Neuronal stem cell (in vitro differentiated cells): Measurements from ENCODE around the gene CCDC87.

Experiments used
- DNase-seq: peaks from one replicate; pipeline ENCODE4 v3.0.0-alpha.2; 2013; ENCODE audit warnings: low spot score
- H2AFZ ChIP-seq: one replicate; pipeline ENCODE4 v1.6.1; 2013; ENCODE audit warnings: mild to moderate bottlenecking, low read length, inconsistent platforms
- H2AK5ac ChIP-seq: 2 replicates; pipeline ENCODE4 v1.6.1; 2013; ENCODE audit warnings: low read depth, mild to moderate bottlenecking, inconsistent platforms, low read length, moderate library complexity, mixed read lengths
- H2BK120ac ChIP-seq: 2 replicates; pipeline ENCODE4 v1.6.1; 2013; ENCODE audit warnings: low read depth, mild to moderate bottlenecking, inconsistent platforms, low read length, moderate library complexity, mixed read lengths
- H2BK12ac ChIP-seq: one replicate; pipeline ENCODE4 v1.6.1; 2013; ENCODE audit warnings: low read length, inconsistent platforms
- H2BK15ac ChIP-seq: 2 replicates; pipeline ENCODE4 v1.6.1; 2013; ENCODE audit warnings: mild to moderate bottlenecking, low read length, inconsistent platforms, mixed read lengths
- H2BK5ac ChIP-seq: one replicate; pipeline ENCODE4 v1.6.1; 2013; ENCODE audit warnings: inconsistent platforms, mild to moderate bottlenecking, low read length, moderate library complexity
- H3K14ac ChIP-seq: one replicate; pipeline ENCODE4 v1.6.1; 2013; ENCODE audit warnings: low read length, inconsistent platforms
- H3K18ac ChIP-seq: 2 replicates; pipeline ENCODE4 v1.6.1; 2013; ENCODE audit warnings: low read length, inconsistent platforms
- H3K23ac ChIP-seq: 2 replicates; pipeline ENCODE4 v1.6.1; 2013; ENCODE audit warnings: low read depth, mild to moderate bottlenecking, mixed read lengths, low read length, inconsistent platforms; ENCODE audit not compliant: poor library complexity
- H3K27ac ChIP-seq: replicated peaks from 3 replicates; pipeline ENCODE4 v1.5.1; 2013; ENCODE audit warnings: low read length, inconsistent platforms
- H3K27me3 ChIP-seq, 3 experiments: 2 replicates each; pipeline ENCODE4 v1.6.1; 2013; ENCODE audit warnings: low read length in 3 of 3, mild to moderate bottlenecking in 2 of 3, inconsistent platforms in 1 of 3, low read depth in 1 of 3, mixed read lengths in 1 of 3, moderate library complexity in 1 of 3; ENCODE audit not compliant: control insufficient read depth in 3 of 3, insufficient read depth in 3 of 3
- H3K36me3 ChIP-seq, 2 donors: replicated peaks in 1 of 2; 2 replicates each; pipeline ENCODE4 v1.6.1; 2013; ENCODE audit warnings: low read length in 2 of 2; ENCODE audit not compliant: control insufficient read depth in 2 of 2, insufficient read depth in 2 of 2
- H3K4ac ChIP-seq: 2 replicates; pipeline ENCODE4 v1.6.1; 2013; ENCODE audit warnings: inconsistent platforms, mild to moderate bottlenecking, low read length, moderate library complexity
- H3K4me1 ChIP-seq, 2 donors: 1 replicate in 1 of 2; 2 replicates in 1 of 2; pipeline ENCODE4 v1.6.1; 2013; ENCODE audit warnings: low read length in 2 of 2, low read depth in 1 of 2; ENCODE audit not compliant: control insufficient read depth in 2 of 2, insufficient read depth in 1 of 2
- H3K4me2 ChIP-seq: one replicate; pipeline ENCODE4 v1.6.1; 2013; ENCODE audit warnings: mild to moderate bottlenecking, low read length, inconsistent platforms; ENCODE audit not compliant: insufficient read depth, poor library complexity, severe bottlenecking
- H3K4me3 ChIP-seq, 2 donors: 2 replicates each; pipeline ENCODE4 v1.5.1; 2013; ENCODE audit warnings: low read length in 2 of 2, mild to moderate bottlenecking in 2 of 2, inconsistent platforms in 1 of 2, moderate library complexity in 1 of 2
- H3K79me1 ChIP-seq: one replicate; pipeline ENCODE4 v1.6.1; 2013; ENCODE audit warnings: low read depth, mild to moderate bottlenecking, inconsistent platforms, low read length, moderate library complexity
- H3K9ac ChIP-seq: one replicate; pipeline ENCODE4 v1.6.1; 2013; ENCODE audit warnings: mild to moderate bottlenecking, low read depth, low read length, inconsistent platforms; ENCODE audit not compliant: poor library complexity
- H3K9me3 ChIP-seq, 2 donors: replicated peaks in 1 of 2; 2 replicates each; pipeline versions ENCODE3 to v1.6.1; 2013; ENCODE audit warnings: low read length in 2 of 2, mild to moderate bottlenecking in 2 of 2, inconsistent platforms in 1 of 2, low read depth in 1 of 2, mixed read lengths in 1 of 2, moderate library complexity in 1 of 2; ENCODE audit not compliant: control insufficient read depth in 2 of 2, insufficient read depth in 1 of 2
- H4K8ac ChIP-seq: one replicate; pipeline ENCODE4 v1.6.1; 2013; ENCODE audit warnings: low read depth, mild to moderate bottlenecking, inconsistent platforms, low read length, moderate library complexity
- H4K91ac ChIP-seq: one replicate; pipeline ENCODE4 v1.6.1; 2013; ENCODE audit warnings: low read length, low read depth, mild to moderate bottlenecking, inconsistent platforms; ENCODE audit not compliant: poor library complexity
- WGBS, 2 donors: extraction: QIAGEN DNeasy Blood & Tissue Kit; methylation state at CpG; one replicate each; pipeline ENCODE4 v1.1.7; 2013; ENCODE audit warnings: missing lambda C conversion rate in 2 of 2, mixed read lengths in 1 of 2; ENCODE audit not compliant: insufficient read length in 2 of 2, insufficient replicate concordance in 1 of 2; ENCODE audit errors: extremely low coverage in 2 of 2; 5-methylcytosine and 5-hydroxymethylcytosine counted together

Gene CCDC87

DNA sequence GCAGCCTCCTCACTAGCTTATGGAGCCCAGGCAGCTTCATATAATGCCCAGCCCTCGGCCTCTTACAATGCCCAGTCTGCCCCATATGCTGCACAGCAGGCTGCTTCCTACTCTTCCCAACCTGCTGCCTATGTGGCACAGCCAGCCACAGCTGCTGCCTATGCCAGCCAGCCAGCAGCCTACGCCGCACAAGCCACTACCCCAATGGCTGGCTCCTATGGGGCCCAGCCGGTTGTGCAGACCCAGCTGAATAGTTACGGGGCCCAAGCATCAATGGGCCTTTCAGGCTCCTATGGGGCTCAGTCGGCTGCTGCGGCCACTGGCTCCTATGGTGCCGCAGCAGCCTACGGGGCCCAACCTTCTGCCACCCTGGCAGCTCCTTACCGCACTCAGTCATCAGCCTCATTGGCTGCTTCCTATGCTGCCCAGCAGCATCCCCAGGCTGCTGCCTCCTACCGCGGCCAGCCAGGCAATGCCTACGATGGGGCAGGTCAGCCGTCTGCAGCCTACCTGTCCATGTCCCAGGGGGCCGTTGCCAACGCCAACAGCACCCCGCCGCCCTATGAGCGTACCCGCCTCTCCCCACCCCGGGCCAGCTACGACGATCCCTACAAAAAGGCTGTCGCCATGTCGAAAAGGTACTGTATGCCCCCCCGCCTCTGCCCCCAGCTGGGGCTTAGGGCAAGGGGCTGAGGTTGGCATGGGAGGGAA, 32.3 kb upstream of the CCDC87 start:
- no peak overlapping the region for H2BK120ac ChIP-seq
- WGBS, 2 donors: no CpG with 5 or more reads among the region's 26 CpGs
- H3K27me3 ChIP-seq: no peaks in the 10 kb centered on the region
- no peak overlapping the region for H3K4me2 ChIP-seq
- no peak overlapping the region for H3K23ac ChIP-seq
- no peak overlapping the region for H2BK12ac ChIP-seq
- no peak overlapping the region for H3K18ac ChIP-seq
- no peak overlapping the region for H2AFZ ChIP-seq
- no peak overlapping the region for H2AK5ac ChIP-seq
- H3K79me1 ChIP-seq: peaks cover 31% of the 10 kb centered on the region
- H3K14ac ChIP-seq: no peak overlapping the region
- H3K27ac ChIP-seq: no peak overlapping the region
- H3K9me3 ChIP-seq: no peaks in the 10 kb centered on the region
- DNase-seq: no peak
- peaks cover 71 to 99% of the 10 kb centered on the region in 2 donors for H3K36me3 ChIP-seq
- no peak overlapping the region for H3K4ac ChIP-seq
- H3K4me1 ChIP-seq: peaks cover 0 to 6% of the 10 kb centered on the region in 2 donors
- H4K8ac ChIP-seq: no peak overlapping the region
- H3K9ac ChIP-seq: no peak overlapping the region
- no peak overlapping the region for H2BK15ac ChIP-seq
- H2BK5ac ChIP-seq: no peak overlapping the region
- H3K4me3 ChIP-seq: no peak overlapping the region
- no peak overlapping the region for H4K91ac ChIP-seq

DNA sequence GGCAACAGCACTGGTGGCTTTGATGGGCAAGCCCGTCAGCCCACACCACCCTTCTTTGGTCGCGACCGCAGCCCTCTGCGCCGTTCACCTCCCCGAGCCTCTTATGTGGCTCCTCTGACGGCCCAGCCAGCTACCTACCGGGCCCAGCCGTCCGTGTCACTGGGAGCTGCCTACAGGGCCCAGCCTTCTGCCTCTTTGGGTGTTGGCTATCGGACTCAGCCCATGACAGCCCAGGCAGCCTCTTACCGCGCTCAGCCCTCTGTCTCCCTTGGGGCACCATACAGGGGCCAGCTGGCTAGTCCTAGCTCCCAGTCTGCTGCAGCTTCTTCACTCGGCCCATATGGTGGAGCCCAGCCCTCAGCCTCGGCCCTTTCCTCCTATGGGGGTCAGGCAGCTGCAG, 31.6 kb upstream of the CCDC87 start:
- no peaks in the 10 kb centered on the region for H3K9me3 ChIP-seq
- H3K14ac ChIP-seq: no peak overlapping the region
- H3K79me1 ChIP-seq: peaks cover 29% of the 10 kb centered on the region
- H3K18ac ChIP-seq: no peak overlapping the region
- H3K4me2 ChIP-seq: no peak overlapping the region
- no CpG with 5 or more reads among the region's 16 CpGs for WGBS, 2 donors
- H4K91ac ChIP-seq: no peak overlapping the region
- no peak overlapping the region for H2AFZ ChIP-seq
- no peak overlapping the region for H2BK15ac ChIP-seq
- H3K4me3 ChIP-seq: no peak overlapping the region
- H2AK5ac ChIP-seq: no peak overlapping the region
- no peak overlapping the region for H3K9ac ChIP-seq
- DNase-seq: no peak
- no peak overlapping the region for H4K8ac ChIP-seq
- H3K27me3 ChIP-seq: no peaks in the 10 kb centered on the region
- H3K36me3 ChIP-seq: peaks cover 64 to 97% of the 10 kb centered on the region in 2 donors
- H2BK120ac ChIP-seq: no peak overlapping the region
- no peak overlapping the region for H3K4ac ChIP-seq
- H3K27ac ChIP-seq: no peak overlapping the region
- H3K4me1 ChIP-seq: peaks cover 3 to 8% of the 10 kb centered on the region in 2 donors
- H2BK5ac ChIP-seq: no peak overlapping the region
- H3K23ac ChIP-seq: no peak overlapping the region
- no peak overlapping the region for H2BK12ac ChIP-seq

DNA sequence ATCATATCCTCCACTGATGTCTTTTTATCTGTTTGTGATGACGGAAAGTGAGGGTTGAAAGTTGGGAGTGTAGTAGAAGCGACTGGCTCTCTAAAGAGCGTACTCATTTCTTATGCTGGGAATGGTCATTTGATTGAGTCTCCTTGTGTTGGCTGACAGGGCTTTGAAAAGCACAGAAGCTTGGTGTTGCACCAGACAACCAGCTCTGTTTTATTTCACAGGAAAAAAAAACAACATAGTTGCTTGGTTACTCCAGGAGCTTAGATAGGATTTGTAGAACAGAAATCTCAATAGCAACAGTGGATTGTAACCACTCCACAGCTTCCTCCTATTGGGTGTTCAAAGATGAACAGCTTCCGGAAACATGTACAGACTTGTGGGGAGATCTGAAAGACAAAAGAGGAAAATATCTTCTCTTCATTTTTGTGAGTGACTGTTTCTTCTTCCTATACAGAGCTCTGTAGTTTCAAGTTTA, 26.3 kb upstream of the CCDC87 start:
- Histone ChIP-seq H2AFZ (no peak overlapping the region), H3K4me3 (peak overlapping the region in 1 of 2 donors; percentile 84), H2BK5ac (no peak overlapping the region), H3K4ac (no peak overlapping the region), H3K23ac (no peak overlapping the region), H3K4me1 (peaks cover 12 to 16% of the 10 kb centered on the region in 2 donors), H2BK12ac (no peak overlapping the region), H3K79me1 (peaks cover 8% of the 10 kb centered on the region), H2BK15ac (no peak overlapping the region), H3K9ac (no peak overlapping the region), H4K91ac (no peak overlapping the region), H3K14ac (no peak overlapping the region), H2BK120ac (no peak overlapping the region), H4K8ac (no peak overlapping the region), H2AK5ac (no peak overlapping the region), H3K9me3 (no peaks in the 10 kb centered on the region), H3K4me2 (no peak overlapping the region), H3K18ac (no peak overlapping the region), H3K27me3 (no peaks in the 10 kb centered on the region), H3K27ac (no peak overlapping the region), H3K36me3 (peaks cover 23 to 66% of the 10 kb centered on the region in 2 donors)
- no peak for DNase-seq
- WGBS, 2 donors: no CpG with 5 or more reads among the region's 4 CpGs

DNA sequence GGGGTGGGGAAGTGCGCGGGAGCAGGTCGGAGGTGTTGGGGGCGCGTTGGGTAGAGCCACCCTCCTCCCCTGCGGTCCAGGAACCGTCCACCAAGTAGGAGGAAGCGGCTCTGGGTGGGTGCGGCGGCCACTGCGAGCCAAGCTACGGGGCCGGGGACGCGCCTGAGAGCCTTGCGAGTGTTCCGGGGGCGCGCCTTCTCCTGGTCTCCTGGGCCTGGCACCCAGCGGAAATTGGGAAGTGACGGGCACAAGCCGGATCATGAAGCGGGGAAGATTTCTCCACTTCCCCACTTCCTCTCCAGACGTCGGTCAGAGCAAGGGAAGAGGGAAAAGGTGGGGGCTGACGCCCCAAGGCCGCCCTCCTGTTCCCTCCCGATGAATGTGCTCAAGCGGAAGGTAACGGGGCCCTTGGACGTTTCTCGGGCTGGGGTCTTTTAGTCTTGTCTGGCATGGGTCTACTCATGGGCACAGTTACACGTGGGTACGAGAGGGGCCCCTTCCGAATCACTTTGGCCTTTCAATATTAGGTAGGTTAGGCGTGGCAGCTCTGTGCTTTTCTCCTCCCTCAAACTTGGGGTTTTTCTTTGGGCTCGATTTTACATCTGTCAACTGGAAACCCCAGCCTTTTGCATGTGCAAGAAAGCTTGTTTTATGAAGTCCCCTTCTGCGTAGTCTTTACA, 24.4 kb upstream of the CCDC87 start:
- Histone ChIP-seq H3K9ac (peak overlapping the region; percentile 97), H3K23ac (peak overlapping the region; percentile 95), H3K27ac (no peak overlapping the region), H3K36me3 (peaks cover 8 to 48% of the 10 kb centered on the region in 2 donors), H3K9me3 (no peaks in the 10 kb centered on the region), H2BK120ac (no peak overlapping the region), H2BK12ac (no peak overlapping the region), H2AFZ (peak overlapping the region; percentile 85), H3K4me2 (peak overlapping the region; percentile 71), H4K8ac (no peak overlapping the region), H3K79me1 (peaks cover 3% of the 10 kb centered on the region), H3K27me3 (no peaks in the 10 kb centered on the region), H3K4ac (no peak overlapping the region), H2BK5ac (peak overlapping the region; percentile 91), H3K4me3 (peak overlapping the region; percentile 84 to 95), H2BK15ac (no peak overlapping the region), H3K14ac (no peak overlapping the region), H3K18ac (peak overlapping the region; percentile 86), H4K91ac (no peak overlapping the region), H2AK5ac (peak overlapping the region; percentile 42), H3K4me1 (peaks cover 12 to 16% of the 10 kb centered on the region in 2 donors)
- no peak for DNase-seq
- WGBS, 2 donors: no CpG with 5 or more reads among the region's 38 CpGs
